ENCODE measurements around the gene GPR17.

Gene GPR17

GRCh38 chr2:127630096-127630863, 15.7 kb upstream of the GPR17 start:
- intact Hi-C loops (cut with DNase I; ENCODE audit: low total_unique reads): loop anchor here (10.0 kb wide), 1 partner anchor 45 kb away; no protein-coding TSS in a partner anchor
- peaks cover 0 to 17% of the 10 kb centered on the region in 2 donors for H3K27me3 ChIP-seq
- TF ChIP-seq CTCF (IDR thresholded peaks at IDR 0.05): no peak
- no peaks in the 10 kb centered on the region for H3K9me3 ChIP-seq
- H3K4me3 ChIP-seq: no peak overlapping the region
- no peak overlapping the region for H3K27ac ChIP-seq
- no peak for DNase-seq
- no peaks in the 10 kb centered on the region for H3K36me3 ChIP-seq
- peaks cover 0 to 35% (median 19%) of the 10 kb centered on the region in 4 donors for H3K4me1 ChIP-seq

GRCh38 chr2:127630864-127631540, 15.0 kb upstream of the GPR17 start:
- no peaks in the 10 kb centered on the region for H3K36me3 ChIP-seq
- peaks cover 0 to 10% of the 10 kb centered on the region in 2 donors for H3K27me3 ChIP-seq
- no peak overlapping the region for H3K4me3 ChIP-seq
- H3K27ac ChIP-seq: no peak overlapping the region
- H3K9me3 ChIP-seq: no peaks in the 10 kb centered on the region
- intact Hi-C loops (cut with DNase I; ENCODE audit: low total_unique reads): loop anchor here (10.0 kb wide), 1 partner anchor 46 kb away; no protein-coding TSS in a partner anchor
- no peak for TF ChIP-seq CTCF (IDR thresholded peaks at IDR 0.05)
- no peak for DNase-seq
- H3K4me1 ChIP-seq: peaks cover 0 to 35% (median 22%) of the 10 kb centered on the region in 4 donors

GRCh38 chr2:127631541-127631996, 14.4 kb upstream of the GPR17 start:
- H3K36me3 ChIP-seq: no peaks in the 10 kb centered on the region
- no peak overlapping the region for H3K4me3 ChIP-seq
- no peak for TF ChIP-seq CTCF (IDR thresholded peaks at IDR 0.05)
- intact Hi-C loops (cut with DNase I; ENCODE audit: low total_unique reads): loop anchor here (10.0 kb wide), 1 partner anchor 47 kb away; no protein-coding TSS in a partner anchor
- H3K27ac ChIP-seq: no peak overlapping the region
- no peak for DNase-seq
- peaks cover 0 to 36% (median 25%) of the 10 kb centered on the region in 4 donors for H3K4me1 ChIP-seq
- H3K27me3 ChIP-seq: peaks cover 0 to 5% of the 10 kb centered on the region in 2 donors
- no peaks in the 10 kb centered on the region for H3K9me3 ChIP-seq

- intact Hi-C loops (cut with DNase I; ENCODE audit: low total_unique reads): loop anchor here (10.0 kb wide), 1 partner anchor 47 kb away; no protein-coding TSS in a partner anchor
- no peak overlapping the region for H3K4me3 ChIP-seq
- H3K9me3 ChIP-seq: no peaks in the 10 kb centered on the region
- no peaks in the 10 kb centered on the region for H3K36me3 ChIP-seq
- H3K27me3 ChIP-seq: no peaks in the 10 kb centered on the region
- no peak for DNase-seq
- TF ChIP-seq CTCF (IDR thresholded peaks at IDR 0.05): no peak
- no peak overlapping the region for H3K27ac ChIP-seq
- H3K4me1 ChIP-seq: peaks cover 0 to 42% (median 27%) of the 10 kb centered on the region in 4 donors
These were observed 13.9 kb upstream of the GPR17 start for GRCh38 chr2:127631997-127632581.

GRCh38 chr2:127632592-127633489, 13.1 kb upstream of the GPR17 start:
- Histone ChIP-seq H3K4me3 (no peak overlapping the region), H3K27me3 (no peaks in the 10 kb centered on the region), H3K27ac (peak overlapping the region; percentile 10 to 48), H3K36me3 (no peaks in the 10 kb centered on the region), H3K4me1 (peaks cover 0 to 49% (median 34%) of the 10 kb centered on the region in 4 donors), H3K9me3 (no peaks in the 10 kb centered on the region)
- intact Hi-C loops (cut with DNase I; ENCODE audit: low total_unique reads): loop anchor here (10.0 kb wide), 1 partner anchor 48 kb away; no protein-coding TSS in a partner anchor
- DNase-seq: no peak
- no peak for TF ChIP-seq CTCF (IDR thresholded peaks at IDR 0.05)

Measured in tibial artery (tissue), 4 donors.